GM19463 (cell line): ENCODE results near the gene FNTB.
A peak's percentile ranks its signal among the peaks of the same experiment; 100 is the strongest.

Experiments
- ATAC-seq: cut with Tn5 transposase; IDR thresholded peaks from one replicate; pipeline ENCODE4 v1.9.1; 2021; ENCODE audit warnings: mild to moderate bottlenecking, moderate library complexity; ENCODE audit not compliant: unreplicated experiment

FNTB gene

DNA sequence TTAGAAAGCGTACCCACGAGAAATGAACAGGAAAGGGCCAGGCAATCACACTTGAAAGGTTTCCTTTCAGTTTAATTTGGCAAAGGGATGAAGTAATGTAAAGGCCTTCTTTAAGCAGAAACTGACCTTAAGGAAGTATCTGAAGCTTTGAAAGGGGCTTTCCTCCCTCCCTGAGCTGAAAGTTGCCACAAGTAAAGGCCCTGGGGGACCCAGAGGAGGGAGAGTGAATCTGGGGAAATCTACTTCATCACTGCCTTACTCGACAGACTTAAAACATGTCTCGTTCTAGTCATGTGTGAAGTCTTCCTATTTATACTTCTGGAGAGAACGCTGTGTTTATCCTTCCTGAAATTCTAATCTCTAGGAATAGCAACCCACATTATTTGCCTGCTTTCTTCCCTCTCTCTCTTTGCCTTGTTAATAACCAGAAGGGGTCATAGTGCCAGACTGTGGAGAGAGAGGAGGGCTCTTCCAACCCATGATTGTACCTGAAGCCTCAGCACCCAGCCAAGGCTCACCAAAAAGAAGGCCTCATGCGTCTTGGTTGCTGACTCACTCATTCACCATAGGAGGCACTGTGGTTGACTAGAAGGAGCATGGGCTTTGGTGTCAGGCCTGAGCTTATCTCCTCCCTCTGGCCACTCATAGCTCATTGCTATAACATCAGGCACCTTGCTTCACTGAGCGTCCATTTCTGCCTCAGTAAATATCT is 33.9 kb upstream of the FNTB start:
- peak; percentile 73 for ATAC-seq

DNA sequence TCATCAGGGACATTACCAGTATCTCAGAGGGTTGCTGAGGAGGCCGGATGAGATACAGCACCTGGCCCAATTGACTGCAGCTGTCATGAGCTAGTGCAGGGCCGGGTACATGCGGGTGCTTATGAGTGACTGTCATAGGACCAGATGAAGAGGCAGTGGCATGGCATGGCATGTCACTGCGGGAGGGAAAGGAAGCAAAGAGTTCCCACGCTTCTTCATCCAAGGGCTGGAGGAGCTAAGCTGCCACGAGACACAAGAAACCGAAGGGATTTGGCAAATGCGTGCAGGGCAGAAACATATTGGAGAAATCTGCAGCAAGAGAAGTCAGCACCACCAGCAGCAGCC is 33.4 kb upstream of the FNTB start:
- no peak for ATAC-seq

DNA sequence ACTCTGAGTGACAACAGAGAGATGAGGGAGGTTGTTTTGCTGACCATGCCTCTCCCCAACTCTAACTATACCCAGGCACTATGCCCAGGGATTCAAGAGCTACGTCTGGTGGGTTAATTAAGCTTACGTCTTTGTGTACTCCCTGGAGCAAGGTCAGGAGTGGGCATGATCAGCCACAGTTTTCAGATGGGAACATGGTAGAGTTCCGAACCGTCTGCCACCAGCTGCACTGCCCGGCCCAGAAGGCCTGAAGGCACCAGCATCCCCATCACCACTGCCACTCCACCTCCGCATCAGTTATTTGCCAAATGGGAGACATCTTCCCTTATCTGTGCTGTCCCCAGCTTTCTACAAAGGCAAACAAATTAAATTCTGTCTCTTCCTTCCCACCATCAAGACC is 33.0 kb upstream of the FNTB start:
- no peak for ATAC-seq

- ATAC-seq, result no peak
Measured at GRCh38 chr14:64954491-64955240, 32.0 kb upstream of the FNTB start.

GRCh38 chr14:64955297-64955696 is 31.4 kb upstream of the FNTB start:
- no peak for ATAC-seq

DNA sequence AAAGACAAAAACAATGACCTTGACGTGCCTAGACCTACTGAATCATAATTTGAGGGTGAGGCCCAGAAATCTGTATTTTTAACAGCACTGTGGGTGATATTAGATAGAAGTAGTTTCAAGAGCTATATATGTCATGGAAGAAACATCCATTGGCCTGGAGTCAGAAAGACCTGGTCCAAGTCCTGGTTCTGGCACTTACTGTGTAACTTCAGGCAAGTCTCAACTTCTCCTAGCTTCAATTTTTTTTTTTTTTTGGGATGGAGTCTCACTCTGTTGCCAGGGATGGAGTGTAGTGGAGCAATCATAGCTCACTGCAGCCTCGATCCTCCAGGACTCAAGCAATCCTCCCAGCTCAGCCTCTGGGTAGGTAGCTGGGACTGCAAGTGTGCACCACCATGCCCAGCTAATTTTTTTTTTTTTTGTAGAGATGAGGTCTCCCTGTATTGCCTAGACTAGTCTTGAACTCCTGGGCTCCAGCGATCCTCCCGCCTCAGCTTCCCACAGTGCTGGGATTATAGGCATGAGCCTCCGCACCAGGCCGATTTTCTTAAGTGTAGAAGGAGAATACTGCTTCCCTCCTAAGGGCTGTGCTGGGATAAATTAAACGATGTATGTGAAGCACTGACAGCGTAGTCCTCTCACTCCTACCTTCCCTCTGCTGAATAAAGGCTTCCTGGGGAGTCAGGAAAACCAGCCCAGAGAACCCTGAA is 29.8 kb upstream of the FNTB start:
- ATAC-seq, result no peak

DNA sequence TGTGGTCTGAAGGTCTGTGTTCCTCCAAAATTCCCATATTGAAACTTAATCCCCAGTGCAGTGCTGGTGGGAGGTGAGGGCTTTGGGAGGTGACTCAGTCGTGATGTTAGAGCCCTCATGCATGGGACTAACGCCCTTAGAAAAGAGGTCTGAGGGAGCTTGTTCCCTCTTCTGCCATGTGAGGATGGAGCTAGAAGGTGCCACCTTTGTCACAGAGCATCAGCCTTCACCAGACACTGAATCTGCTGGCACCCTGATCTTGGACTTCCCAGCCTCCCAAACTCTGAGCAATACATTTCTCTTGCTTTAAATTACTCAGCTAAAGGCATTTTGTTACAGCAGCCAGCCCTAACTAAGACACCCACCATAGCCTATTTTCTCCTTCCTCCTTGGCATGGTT is 28.5 kb upstream of the FNTB start:
- no peak for ATAC-seq

DNA sequence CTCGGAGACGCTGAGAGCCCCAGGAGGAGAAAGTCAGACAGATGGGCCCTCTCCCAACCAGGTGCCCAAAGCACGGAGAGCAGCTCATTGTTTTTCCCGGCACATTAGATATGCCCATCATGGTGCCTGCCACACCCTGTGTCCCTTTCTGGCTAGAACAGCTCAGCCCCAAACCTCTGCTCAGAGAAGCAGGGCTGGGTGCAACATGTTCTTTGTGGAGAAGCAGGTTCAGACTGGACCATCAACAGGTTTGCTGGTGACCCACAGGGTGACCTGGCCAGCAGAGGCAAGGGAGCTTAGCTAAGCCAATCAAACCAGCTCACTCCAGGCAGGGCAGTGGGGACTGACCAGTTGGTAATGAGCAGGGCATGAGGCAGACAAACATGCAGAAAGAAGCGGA is 28.0 kb upstream of the FNTB start:
- ATAC-seq, result no peak

- ATAC-seq, result no peak
Measured at GRCh38 chr14:64960762-64961276, 25.9 kb upstream of the FNTB start.

- ATAC-seq, result no peak
Measured at GRCh38 chr14:64963611-64964010, 23.1 kb upstream of the FNTB start.

GRCh38 chr14:64965356-64966000 is 21.2 kb upstream of the FNTB start:
- no peak for ATAC-seq

DNA sequence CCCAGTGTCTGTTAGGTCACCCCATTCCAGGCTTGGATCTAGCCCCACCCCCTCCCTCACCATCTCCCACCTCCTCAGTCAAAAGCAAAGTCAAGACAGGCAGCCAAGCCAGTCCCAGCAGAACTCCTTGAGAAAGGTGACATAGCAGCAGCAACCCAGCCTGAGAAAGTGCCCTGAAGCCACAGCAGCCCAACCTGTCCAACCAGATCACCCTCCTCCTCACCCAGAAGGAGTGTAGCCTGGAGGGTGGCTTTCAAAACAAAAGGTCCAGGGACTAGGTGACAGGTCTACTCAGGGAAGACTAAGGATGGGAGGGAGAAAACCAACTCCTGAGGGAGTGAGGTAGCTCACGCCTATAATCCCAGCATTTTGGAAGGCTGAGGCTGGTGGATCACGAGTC is 19.7 kb upstream of the FNTB start:
- ATAC-seq, result no peak

DNA sequence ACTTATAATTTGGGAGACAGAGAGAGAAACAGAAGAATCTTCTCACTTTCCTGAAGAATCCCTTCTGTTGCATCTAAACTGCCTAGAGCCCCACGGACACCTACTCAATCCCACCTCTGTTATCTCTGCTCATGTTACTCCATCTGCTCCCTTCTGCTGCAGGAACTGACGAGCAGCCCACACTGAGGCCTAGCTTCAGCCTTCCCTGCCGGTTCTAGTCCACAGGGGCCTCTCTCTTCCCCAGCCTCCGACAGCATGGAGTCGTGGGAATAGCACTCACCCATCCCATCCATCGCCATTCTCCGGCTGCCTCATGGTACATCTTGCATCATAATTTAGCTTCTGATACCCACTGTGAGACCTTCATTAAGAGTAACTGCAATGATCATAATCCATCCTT is 18.5 kb upstream of the FNTB start:
- ATAC-seq, result no peak

DNA sequence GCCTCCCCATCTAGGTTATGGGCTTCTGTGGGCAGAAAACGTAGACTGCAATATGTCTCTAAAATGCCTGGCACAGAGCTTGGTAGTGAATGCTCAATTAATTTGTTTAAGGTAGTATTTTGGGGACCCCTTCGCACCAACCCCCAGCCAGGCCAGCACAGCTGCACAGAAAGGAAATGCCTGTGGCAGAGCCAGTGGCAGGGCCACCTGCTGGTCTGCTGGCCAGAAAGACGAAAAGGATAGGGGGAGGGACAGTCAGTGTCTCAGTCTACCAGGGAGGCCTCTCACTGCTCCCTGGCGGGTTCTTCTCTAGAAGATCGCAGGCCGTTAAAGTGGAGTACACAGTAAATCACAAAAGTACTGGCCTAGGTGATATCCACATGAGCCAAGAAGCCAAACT is 18.0 kb upstream of the FNTB start:
- ATAC-seq, result no peak

DNA sequence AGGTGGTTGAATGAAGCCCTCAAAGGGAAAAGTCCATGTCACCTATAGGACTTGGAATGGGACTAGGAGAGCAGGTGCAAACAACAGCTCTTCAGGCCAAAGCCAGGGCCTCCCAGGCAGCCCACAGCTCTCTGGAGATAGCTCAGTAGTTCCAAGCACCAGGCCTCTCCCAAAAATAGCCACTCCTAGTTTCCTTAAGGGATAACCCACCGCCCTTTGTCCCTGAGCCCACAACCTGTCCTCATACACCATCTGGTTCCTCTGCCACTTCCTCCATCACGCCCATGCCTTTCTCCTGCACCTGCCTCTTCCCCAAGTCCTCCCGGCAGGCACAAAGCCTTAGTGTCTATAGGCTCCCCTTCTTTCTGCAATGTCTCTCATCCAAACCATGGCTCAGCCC is 16.7 kb upstream of the FNTB start:
- no peak for ATAC-seq

GRCh38 chr14:64970776-64971477 is 15.8 kb upstream of the FNTB start:
- no peak for ATAC-seq

GRCh38 chr14:64971491-64971942 is 15.2 kb upstream of the FNTB start:
- ATAC-seq, result no peak

DNA sequence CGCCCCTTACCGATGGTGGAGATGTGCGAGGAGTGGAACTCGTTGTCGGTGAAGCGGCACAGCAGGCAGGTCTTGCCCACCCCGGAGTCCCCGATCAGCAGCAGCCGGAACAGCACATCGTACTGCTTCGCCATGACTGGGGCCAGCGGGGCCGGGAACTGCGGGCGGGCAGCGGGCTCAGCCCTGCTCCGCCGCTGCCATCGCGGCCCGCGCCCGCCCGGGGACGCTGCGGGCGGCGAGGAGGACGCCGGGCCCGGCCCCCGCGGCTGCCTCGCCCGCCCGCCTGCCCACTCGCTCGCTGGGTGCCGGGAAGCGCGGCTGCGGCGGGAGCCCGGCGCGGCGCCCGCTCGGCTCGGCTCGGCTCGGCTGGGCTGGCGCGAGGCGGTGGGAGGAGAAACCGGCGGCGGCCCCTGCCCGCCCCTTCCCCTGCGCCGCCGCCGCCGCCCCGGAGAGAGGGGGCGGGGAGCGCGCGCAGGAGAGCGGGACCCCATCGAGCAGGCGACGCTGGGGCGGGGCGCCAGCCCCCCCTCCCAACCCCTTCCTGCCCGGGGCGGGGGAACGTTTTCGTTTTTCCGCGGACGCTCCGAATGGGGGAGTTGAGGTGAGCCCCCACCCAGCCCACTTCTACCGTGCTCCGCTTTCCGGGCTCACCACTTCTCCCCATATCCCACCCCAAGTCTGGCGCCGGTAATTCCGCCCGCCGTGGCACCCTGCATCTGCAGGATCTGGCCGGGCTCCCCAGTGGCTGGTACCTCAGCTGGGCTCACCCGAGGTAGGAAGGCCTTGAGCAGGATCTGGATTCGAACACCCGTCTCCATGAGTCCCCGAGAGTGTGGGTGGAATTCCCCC is 14.5 kb upstream of the FNTB start, which contains the start of gene RAB15:
TSS of gene RAB15 (minus strand) at position 394 of the 849 bp plus-strand sequence. CDS start at position 134, 260 bp downstream.
- no peak for ATAC-seq

DNA sequence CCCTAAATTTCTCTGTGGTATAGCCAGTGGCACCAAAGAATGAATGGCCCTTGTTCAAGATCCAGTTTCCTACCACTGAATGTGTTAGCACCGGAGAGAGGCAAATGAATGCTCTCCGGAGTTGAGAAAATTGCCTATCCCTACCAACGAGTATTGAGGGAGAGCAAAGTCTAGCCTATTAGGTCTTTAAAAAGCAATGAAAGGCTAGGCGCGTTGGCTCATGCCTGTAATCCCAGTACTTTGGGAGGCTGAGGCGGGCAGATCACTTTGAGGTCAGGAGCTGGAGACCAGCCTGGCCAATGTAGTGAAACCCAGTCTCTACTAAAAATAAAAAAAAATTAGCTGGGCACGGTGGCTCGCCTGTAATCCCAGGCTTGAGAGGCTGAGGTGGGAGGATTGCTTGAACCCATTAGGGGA is 13.7 kb upstream of the FNTB start:
- no peak for ATAC-seq

GRCh38 chr14:64973826-64974225 is 12.9 kb upstream of the FNTB start:
- no peak for ATAC-seq
